PC-3 (cell line): ENCODE data around the gene PEX11B.

ENCODE experiments used
- EZH2 ChIP-seq: fragments of 300-600 bp; sonication (generic); IDR thresholded peaks from one replicate; pipeline ENCODE4 v1.6.1; 2017; ENCODE audit warnings: antibody characterized with exemption, mild to moderate bottlenecking, low read length; ENCODE audit not compliant: unreplicated experiment
- EZH2phosphoT487 ChIP-seq: fragments of 300-600 bp; sonication (generic); IDR thresholded peaks from 2 replicates; pipeline ENCODE4 v1.6.1; 2018; ENCODE audit warnings: mild to moderate bottlenecking, antibody characterized with exemption, low read length, borderline replicate concordance
- TF ChIP-seq, protein P1 (sequence below): fragments of 300-600 bp; sonication (generic); conservative IDR thresholded peaks from 2 replicates; pipeline ENCODE4 v1.5.1; 2017; ENCODE audit warnings: antibody characterized with exemption, low read depth, mild to moderate bottlenecking, low read length

DNA sequence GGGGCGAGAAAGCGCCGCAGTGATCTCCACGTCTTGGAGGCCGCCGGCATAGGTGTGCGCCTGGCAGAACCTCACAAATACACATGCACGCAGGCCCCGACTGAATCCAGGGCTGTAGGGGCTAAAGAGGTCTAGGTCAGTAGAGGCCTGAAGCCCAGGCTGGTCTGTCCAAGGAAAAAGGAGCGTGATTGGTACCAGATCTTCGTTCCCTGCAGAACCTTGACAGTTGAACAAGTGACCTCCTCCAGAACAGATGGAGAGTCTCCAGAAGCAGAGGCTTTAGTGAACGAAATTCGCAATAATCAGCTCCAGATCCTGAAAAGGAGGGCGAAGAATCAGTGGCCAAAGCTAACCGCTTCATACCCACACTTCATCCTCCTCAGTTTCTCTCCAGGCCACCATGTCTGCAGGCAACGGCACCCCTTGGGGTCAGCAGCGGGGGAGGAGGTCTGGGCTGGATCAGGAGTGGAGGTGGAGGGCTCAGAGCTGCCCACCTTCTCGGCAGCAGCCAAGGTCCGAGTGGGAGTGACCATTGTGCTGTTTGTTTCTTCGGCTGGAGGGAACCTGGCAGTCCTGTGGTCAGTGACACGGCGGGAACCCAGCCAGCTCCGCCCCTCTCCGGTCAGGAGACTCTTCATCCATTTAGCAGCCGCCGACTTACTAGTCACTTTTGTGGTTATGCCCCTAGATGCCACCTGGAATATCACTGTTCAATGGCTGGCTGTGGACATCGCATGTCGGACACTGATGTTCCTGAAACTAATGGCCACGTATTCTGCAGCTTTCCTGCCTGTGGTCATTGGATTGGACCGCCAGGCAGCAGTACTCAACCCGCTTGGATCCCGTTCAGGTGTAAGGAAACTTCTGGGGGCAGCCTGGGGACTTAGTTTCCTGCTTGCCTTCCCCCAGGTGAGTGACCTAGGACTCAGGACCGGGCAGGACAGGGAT is 749 bp upstream of the PEX11B start:
- TF ChIP-seq, protein P1, sequence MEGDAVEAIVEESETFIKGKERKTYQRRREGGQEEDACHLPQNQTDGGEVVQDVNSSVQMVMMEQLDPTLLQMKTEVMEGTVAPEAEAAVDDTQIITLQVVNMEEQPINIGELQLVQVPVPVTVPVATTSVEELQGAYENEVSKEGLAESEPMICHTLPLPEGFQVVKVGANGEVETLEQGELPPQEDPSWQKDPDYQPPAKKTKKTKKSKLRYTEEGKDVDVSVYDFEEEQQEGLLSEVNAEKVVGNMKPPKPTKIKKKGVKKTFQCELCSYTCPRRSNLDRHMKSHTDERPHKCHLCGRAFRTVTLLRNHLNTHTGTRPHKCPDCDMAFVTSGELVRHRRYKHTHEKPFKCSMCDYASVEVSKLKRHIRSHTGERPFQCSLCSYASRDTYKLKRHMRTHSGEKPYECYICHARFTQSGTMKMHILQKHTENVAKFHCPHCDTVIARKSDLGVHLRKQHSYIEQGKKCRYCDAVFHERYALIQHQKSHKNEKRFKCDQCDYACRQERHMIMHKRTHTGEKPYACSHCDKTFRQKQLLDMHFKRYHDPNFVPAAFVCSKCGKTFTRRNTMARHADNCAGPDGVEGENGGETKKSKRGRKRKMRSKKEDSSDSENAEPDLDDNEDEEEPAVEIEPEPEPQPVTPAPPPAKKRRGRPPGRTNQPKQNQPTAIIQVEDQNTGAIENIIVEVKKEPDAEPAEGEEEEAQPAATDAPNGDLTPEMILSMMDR, result no peak
- TF ChIP-seq EZH2 (no peak), EZH2phosphoT487 (no peak)
